Stimulated activated CD4-positive, alpha-beta T cell treated with anti-CD3 and anti-CD28 coated beads, Interleukin-12 subunit alpha, Interleukin-12 subunit beta, amount 100 ng/mL, for 24 hours (primary cell): ENCODE measurements around the gene RTP2.
"Not testable (repeated sequence)": the region's sequence is repeated elsewhere in the genome, so short reads cannot be mapped to it uniquely, and the experiment has no call there.

Source experiments
- DNase-seq, 2 experiments: peaks; one replicate each; pipeline ENCODE4 v3.0.0-alpha.2; 2020; ENCODE audit warnings: low read depth in 2 of 2

Gene RTP2

DNA sequence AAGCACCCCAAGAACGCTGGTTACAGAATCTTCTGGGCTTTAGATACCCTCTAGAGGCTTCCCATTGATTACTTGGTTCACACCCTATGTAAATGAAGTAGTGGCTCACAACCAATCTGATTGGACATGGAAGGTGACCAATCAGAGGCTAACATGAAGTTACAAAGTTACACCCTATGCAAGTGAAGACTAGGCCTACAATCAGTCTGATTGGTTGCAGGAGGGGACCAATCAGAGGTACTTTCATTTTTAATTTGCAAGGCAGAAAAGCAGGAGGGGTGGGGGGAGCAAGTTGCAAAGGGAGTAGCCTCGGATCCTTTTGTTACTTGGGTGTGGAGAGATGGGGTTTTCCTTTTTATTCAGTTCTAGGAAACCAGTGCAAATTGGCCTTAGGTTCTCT, 11.1 kb upstream of the RTP2 start:
- no peak for DNase-seq

DNA sequence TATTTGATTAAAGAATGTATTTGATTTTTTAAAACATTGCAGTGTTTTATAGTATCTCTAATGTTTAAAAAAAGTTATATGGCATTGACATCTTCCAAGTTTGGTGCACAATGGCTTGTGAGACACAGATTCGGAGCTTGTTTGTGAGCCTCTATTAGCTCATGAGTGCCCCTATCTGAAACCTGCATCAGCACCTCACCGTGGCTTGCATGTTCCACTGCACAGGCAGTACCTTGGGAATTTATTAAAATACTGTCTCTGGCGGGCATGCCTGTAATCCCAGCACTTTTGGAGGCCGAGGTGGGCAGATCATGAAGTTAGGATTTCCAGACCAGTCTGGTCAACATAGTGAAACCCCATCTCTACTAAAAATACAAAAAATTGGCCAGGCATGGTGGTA, 6.8 kb upstream of the RTP2 start:
- no peak for DNase-seq

DNA sequence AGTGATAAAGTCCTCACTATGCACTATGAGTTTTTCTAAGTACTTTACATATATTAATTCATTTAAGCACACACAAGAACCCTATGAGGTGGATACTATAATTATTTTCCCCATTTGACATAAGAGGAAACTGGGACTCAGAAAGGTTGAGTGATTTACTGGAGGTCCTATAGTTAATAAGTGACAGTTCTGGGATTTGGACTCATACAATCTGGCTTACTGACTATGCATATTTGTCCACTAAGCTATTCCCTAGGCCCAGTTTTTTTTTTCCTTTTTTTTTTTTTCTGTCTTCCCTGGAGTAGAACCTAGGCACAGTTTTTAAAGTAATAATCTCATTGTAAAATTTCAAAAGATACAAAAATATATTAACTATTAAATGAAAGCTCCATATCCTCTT, 6.3 kb upstream of the RTP2 start:
- DNase-seq, result no peak

DNA sequence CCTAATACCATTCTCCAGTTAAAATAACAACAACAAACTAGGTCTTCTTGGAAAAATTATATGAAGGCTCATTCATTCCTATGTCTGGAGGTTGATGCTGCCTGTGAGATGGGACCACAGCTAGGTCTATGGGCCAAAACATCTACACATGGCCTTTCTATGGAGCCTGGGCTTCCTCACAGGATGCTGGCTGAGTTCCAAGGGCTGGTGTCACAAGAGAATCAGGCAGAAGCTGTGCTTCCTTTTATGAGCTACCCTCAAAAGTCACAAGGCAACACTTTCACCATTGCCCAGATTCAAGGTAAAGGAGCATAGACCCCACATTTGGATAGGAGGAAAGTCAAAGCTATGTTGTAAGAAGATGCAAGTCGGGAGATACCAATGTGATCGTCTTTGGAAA, 4.6 kb upstream of the RTP2 start:
- no peak for DNase-seq

DNA sequence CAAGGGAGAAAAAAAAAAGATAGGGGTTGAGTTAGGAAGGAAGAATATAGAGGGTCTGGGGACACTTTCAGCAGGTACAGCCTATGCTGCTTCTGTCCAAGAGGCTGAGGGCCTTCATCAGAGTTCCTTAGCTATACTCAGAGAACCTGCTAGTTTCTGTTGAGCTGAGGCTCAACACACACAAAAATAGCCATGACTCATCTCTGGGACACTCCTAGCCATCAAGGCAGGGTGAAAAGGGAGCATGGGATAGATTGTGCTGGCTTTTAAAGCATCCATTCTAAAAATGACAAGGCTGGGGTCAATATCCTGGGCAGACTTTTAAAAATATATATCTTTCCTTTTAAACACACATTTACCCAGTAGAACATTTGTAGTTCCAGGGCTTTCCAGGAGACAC, 2.8 kb upstream of the RTP2 start:
- DNase-seq, result no peak

DNA sequence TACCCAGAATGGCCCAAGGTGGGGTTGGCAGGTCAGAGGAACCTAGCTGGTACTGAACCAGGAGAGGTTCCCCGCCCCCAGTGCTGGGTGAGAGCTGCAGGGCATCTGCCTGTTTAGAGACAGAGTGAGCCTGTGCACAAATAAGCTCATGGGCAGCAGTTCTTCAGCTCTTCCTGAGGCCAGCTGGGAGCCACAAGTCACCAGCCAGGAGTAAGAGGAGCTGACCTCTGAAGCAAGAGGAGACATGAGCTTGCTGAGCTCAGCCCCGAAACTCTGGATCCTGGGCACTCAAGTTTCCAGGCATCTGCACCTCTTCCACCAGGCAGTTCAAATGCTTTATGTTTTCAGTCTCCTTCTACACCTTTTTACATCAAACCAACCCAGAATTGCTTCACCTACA, 2.1 kb downstream of the RTP2 start:
- no peak for DNase-seq

DNA sequence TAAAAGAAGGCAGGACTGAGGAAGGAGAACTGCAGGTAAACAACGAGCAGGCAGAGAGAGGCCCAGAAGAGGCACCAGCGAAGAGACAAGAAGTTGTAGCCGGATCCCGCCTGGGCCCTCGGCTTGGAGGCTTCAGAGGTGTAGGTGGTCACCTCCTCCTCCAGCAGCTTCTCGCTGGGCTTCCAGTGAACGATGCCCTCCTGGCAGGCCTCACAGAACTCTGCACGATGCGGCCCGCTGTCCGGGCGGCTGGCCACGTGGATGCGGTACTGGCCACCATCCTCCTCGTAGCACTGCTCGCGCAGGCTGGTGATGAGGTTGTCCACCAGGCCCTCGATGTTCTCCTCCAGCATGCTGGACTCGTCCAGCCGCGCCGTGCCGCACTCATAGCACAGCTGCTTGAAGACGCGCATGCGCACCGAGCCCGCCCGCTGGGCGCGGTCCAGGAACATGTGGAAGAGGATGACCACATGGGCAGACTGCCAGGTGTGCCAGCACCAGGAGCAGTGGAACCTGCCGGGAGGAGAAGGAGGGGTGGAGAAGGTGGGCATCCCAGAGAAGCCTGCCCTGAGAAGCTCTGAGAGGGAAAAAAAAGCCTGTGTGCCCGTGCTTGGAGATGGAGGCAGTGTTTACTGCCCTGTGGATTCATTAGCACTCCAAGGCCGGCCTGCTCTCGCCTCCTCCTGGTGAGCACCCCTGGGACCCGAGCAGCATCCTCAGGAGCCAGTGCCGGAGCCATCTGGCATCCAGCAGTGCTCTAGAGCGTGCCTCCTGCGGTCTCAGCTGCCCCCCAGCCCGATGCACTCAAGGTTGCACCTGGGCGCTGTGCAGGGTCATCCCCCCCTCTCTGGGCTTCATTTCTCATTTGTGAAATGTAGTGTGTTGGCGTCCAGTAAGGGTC, 3.6 kb downstream of the RTP2 start:
- no peak for DNase-seq

DNA sequence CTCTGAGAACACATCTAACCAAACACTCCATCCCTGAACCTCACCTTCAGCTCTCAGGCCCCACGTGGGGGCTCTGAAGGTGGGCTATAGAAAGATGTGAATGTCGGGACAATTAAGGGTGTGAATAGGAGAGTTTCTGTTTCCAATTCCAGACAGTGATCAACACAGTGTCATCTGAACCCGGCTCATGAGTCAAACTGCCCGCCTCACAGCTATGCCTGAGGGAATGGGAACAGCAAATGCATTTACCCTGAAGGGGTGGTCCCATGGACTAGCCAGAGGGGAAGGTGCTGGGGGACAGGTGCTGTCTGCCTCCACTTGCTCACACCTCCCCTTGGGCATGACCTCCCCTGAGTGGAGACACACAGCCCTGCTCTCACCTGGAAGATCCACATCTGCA, 6.3 kb downstream of the RTP2 start:
- no peak for DNase-seq

DNA sequence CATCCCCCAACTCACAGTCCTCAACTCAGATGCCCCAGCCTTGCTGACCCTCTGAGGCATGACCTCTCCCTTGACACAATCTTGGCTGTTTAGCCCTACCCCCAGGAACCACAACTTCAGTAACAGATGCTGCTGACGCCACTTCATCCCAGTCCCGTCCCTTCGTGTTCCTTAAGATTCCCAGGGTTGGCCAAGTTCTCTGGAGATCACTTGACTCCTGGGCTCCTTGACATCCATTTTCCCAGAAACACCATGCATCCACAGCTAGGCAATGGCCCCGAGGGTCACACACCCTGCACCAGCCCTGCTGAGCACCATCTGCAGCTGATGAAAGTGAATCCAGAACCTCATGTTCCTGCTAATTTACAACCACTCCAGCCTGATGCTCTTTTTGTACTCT, 6.9 kb downstream of the RTP2 start:
- DNase-seq, result no peak

DNA sequence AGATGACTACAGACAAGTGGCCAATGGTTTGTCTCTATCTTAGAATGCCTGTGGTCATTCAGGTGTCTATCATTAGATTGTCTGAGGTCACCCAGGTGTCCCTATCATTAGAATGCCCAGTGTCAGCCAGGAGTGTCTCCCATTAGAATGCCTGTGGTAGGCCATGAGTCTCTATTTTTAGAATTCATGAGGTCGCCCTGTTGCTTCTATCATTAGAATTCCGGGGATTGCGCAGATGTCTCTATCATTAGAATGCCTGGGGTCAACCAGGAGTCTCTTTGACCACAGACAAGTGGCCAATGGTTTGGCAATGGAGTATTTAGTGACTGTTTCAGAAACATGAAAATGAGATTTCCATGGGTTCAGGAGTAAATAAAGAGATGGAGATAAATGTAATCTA, 7.6 kb downstream of the RTP2 start:
- DNase-seq, result no peak

DNA sequence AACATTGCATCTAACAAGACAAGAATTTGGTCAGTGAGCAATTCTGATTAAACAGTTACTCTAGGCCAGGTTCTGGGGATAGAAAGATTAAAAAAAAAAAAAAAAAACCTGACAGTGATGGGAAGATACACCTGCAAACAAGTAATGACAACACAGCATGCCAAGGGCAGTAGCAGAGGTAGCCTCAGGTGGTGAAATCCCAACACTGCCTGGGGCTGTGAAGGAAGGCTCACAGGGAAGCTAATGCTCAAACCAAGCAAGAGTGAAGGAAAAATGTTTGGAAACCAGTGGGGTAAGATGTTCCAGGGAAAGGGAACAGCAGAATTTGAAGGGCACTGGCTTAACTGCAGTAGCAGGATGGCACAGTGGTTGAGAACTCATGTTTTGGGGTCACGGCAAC, 8.9 kb downstream of the RTP2 start:
- no peak for DNase-seq

DNA sequence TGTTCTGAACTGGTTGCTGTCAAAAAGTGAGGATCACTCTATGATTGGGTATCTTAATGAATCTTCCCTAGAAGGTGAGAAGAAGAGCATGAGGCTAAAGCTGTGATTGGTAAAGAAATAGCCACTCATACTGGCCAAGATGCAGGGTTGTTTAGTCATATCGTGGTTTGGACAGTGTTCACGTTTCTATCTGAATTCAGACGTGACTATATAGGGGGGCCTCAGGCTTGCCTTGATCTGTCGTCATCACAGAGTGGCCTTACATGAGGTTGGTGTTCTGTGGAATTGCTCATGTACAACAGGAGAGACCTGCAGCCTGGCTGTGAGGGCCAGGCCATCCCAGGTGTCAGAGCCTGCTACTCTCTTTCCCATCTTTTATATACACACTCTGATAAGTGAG, 12.4 kb downstream of the RTP2 start:
- DNase-seq, result no peak

DNA sequence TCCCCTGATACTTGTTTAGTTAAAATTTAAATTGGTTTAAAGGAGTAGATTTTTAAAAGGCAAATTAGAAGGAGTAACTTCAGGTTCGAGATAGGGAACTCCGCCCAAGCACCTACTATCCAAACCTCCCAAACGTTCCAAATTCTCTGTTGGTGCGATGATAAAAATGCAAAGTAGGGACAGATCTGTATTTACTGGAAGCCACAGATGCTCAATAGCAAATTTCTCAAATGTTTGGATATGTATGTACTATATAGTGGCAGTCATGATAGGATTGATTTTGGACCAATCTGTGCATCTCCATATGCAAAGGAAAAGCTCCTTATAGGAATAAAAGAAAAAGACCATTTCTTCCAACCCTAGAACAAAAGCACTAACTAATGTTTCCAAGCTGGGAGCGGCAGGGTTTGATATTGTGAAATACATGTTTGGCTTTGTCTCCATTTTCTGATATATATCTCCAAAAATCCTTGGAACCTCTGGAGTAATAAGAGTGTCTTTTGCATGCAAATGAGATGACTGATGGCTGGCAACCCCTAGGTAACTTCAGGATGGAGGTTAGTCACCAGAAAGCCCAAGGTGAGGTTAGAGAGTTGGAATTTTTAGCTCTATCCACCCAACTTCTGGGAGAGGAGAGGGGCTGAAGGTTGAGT, 15.6 kb downstream of the RTP2 start:
- DNase-seq, result no peak

DNA sequence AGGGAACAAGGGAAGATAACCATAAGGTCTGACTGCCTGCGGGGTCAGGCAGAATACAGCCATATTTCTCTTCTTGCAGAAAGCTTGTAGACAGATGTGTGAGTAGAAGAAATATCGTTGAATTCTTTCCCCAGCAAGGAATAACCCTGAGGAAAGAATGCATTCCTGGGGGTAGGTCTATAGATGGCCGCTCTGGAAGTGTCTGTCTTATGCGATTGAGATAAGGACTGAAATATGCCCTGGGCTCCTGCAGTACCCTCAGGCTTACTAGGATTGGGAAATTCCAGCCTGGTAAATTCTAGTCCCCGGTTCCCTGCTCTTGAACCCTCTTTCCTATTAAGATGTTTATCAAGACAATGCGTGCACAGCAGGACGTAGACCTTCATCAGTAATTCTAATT, 16.4 kb downstream of the RTP2 start:
- DNase-seq, result no peak

DNA sequence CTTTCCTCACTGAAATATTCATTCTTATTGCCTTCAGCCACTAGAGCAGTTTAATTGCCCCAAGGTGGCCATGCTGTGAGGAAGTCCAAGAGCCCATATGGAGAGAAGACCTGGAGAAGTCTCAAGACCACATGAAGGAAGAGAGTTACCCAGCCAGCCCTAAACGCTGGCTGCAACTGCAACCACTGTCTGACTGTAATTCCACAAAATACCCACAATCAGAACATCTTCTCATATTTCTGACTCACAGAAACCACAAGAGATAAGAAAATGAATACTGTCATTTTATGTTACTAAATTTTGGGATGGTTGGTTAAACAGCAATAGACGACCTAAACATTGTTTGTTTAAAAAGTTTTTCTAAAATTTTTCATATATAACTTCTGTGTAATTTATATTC, 17.5 kb downstream of the RTP2 start:
- no peak for DNase-seq

DNA sequence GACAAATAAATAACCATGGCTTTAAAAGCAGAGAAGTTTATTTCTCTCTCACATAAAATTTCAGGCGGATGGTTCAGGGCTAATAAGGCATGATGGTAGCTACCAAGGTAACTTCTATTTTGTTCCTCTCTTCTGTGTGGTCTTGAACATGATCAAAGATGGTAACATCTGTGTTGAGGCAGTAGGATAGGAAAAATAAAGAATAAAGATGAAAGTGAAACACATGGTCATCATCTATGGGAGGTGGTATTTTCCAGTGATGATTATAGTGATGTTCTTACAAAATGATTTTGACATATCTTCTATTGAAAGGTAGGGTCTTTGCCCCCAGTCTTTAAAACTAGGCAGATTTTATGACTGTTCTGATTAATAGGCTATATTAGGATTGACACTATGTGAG, 17.9 kb downstream of the RTP2 start:
- DNase-seq, result no peak

DNA sequence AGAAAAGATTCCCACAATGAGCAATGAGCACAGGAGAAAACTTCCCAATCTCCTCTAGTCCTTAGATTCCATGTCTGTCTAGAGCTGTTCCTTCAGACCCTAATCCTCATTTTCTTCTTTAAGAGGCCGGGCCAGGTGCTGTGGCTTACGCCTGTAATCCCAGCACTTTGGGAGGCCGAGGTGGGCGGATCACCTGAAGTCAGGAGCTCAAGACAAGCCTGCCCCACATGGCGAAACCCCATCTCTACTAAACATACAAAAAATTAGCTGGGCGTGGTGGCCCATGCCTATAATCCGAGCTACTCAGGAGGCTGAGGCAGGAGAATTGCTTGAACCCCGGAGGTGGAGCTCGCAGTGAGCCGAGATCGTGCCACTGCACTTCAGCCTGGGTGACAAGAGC, 20.6 kb downstream of the RTP2 start:
- not testable (repeated sequence) for DNase-seq

DNA sequence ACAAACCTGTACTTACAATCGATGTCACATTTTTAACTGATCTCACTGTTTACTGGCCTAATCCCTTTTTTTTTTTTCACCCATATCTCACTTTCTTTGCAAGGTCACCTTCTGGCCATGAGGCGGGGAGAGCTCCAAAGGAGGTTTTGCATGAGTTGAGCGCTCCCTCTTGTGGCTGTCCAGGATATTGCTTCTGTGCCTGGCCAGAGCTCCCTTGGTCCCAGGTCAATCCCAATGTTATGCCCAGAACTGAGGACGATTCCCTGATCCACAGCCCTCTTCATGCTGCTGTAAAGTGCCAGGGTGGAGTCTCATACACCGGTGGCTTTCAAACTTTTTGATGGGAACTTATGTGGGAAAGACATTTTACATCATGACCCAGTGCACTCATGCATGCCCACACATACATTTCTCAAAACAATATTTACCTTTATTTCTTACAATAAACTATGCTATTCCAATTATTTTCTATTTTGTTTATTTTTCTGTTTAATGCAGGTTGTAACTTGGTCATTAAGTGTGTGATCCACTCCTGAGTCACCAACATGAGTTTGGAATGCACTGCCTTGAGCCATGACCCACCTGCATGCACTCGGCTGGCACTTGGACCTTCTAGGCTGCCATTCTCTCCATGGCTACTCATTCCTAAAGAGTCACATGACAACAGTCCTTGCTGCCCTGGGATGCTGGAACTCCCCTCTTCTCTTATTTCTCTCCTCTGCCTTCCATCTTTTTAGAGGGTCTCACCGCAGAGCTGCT, 22.5 kb downstream of the RTP2 start:
- peak; percentile 34 to 72 for DNase-seq

DNA sequence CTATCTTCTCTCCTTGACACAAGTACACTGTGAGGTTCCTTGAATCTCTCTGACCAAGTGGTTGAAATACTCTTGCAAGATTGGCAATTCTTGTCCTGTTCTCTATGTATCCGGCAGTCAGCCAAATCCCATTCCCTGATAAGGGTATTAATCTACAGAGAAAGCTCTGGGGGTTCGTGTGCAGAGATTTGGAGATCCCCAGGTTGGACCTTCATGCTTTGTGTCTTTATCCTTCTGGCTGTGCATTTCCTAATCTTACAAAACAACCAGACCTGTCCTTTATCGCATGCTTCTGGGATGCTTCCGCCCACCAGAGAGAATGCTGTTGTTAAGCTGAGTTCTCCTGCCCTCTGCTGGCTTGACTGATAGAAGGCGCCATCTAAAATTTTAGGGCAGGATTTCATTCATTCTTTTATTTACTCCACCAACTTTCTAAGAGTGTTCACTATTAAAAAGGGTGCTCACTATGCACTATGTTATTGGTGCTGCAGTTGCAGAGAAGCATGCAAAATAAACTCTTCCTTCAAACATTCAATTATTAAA, 23.6 kb downstream of the RTP2 start:
- peak in 1 of 2 experiments; percentile 26 for DNase-seq

DNA sequence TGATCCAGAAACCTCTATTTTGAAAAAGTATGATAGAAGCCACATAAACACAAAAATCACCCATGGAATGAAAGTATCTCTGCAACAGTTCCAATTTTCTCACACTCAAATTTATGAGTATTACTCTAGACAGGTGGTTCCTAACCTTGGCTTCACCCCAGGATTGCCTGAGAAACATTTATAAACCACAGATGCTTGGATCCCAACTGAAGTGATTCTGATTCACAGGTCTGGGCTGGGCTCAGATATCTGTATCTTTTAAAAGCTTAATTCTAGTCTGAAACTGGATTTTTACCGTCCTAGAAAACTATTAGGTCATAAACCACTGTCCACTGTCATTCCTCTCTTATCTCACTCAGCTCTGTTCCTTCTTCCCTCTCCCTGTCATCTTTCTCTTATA, 24.8 kb downstream of the RTP2 start:
- DNase-seq, result no peak

DNA sequence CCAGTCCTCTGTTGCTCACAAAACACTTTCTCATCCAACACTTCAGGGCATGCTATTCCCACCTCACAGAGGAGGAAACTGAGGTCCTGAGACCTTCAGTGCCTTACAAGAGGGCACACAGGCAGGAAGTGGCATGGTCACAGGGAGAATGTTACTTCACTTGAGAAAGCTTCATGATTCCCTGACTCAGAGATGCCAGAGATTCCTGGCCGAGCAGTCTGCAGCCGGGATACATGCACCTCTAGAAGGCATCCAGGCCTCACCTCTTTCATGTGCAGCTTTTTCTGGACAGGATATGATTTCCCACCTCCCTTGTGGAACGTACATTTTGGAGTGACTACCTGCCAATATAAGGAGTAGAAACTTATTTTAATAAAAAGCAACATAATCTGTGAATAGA, 29.3 kb downstream of the RTP2 start:
- DNase-seq, result no peak
